B cell (primary cell): Measurements from ENCODE around the gene TMEM266. TPM values are rescaled to one million over a fixed set of nuclear protein-coding genes. Genes with fewer than 3 reads are reported as not detected.

Experiments
- ATAC-seq: fragments of 200-7000 bp; cut with Tn5 transposase; one replicate; pipeline ENCODE4 v1.10.0; 2021; ENCODE audit warnings: low read depth, mild to moderate bottlenecking, moderate number of reproducible peaks, moderate library complexity
- CTCF ChIA-PET: fragments of 350-600 bp; sonication (Branson Sonifier 250); formaldehyde crosslinking; loops from one replicate; lab custom pipeline; 2021; ENCODE audit warnings: antibody characterized with exemption, inconsistent platforms; lab: Charles Lee
- POLR2A ChIA-PET: fragments of 350-600 bp; sonication (Branson Sonifier 250); formaldehyde crosslinking; loops from one replicate; lab custom pipeline; 2021; ENCODE audit warnings: antibody characterized with exemption; lab: Charles Lee
- DNase-seq: peaks from one replicate; pipeline ENCODE4 v3.0.0; 2013
- H2AFZ ChIP-seq: 2 replicates; pipeline ENCODE4 v1.6.1; 2012; ENCODE audit warnings: mild to moderate bottlenecking, low read depth, low read length; ENCODE audit not compliant: insufficient read depth, poor library complexity, severe bottlenecking
- H3K27ac ChIP-seq, 2 donors: 1 replicate in 1 of 2; 2 replicates in 1 of 2; pipeline ENCODE4 v1.5.1; 2012 to 2013; ENCODE audit warnings: low read length in 2 of 2, mild to moderate bottlenecking in 2 of 2, moderate library complexity in 1 of 2
- H3K27me3 ChIP-seq, 4 experiments: fragments of 200-600 bp in 1 of 4; sonication (generic) in 1 of 4; replicated peaks in 1 of 4; 1 replicate in 2 of 4; 2 replicates in 2 of 4; pipeline versions ENCODE4 v1.6.1 to v1.7.0; 2013 to 2016; ENCODE audit warnings: low read length in 3 of 4, mild to moderate bottlenecking in 2 of 4, mixed read lengths in 1 of 4, moderate library complexity in 1 of 4; ENCODE audit not compliant: insufficient read depth in 4 of 4, control insufficient read depth in 3 of 4; ENCODE audit errors: control extremely low read depth in 1 of 4
- H3K36me3 ChIP-seq, 2 experiments: replicated peaks in 1 of 2; 1 replicate in 1 of 2; 2 replicates in 1 of 2; pipeline versions ENCODE4 v1.6.1 to v1.7.1; 2013; ENCODE audit warnings: low read length in 1 of 2; ENCODE audit not compliant: insufficient read depth in 2 of 2, control insufficient read depth in 1 of 2; ENCODE audit errors: control extremely low read depth in 1 of 2, extremely low read depth in 1 of 2
- H3K4me1 ChIP-seq, 2 donors: fragments of 200-600 bp in 1 of 2; sonication (generic) in 1 of 2; 1 replicate in 1 of 2; 2 replicates in 1 of 2; pipeline versions ENCODE4 v1.5.1 to v1.6.1; 2013 to 2017; ENCODE audit warnings: low read length in 2 of 2; ENCODE audit not compliant: control insufficient read depth in 2 of 2, insufficient read depth in 2 of 2
- H3K4me2 ChIP-seq: replicated peaks from 2 replicates; pipeline ENCODE3; 2012; ENCODE audit warnings: mild to moderate bottlenecking, low read depth, low read length; ENCODE audit not compliant: poor library complexity, severe bottlenecking
- H3K4me3 ChIP-seq, 5 experiments: fragments of 200-600 bp in 1 of 5; sonication (generic) in 1 of 5; 1 replicate in 3 of 5; 2 replicates in 2 of 5; pipeline versions ENCODE4 v1.5.1 to v1.7.0; 2011 to 2016; ENCODE audit warnings: low read length in 4 of 5, mild to moderate bottlenecking in 4 of 5, low read depth in 2 of 5, control low read depth in 1 of 5, moderate library complexity in 1 of 5; ENCODE audit not compliant: insufficient read depth in 1 of 5; ENCODE audit errors: control extremely low read depth in 1 of 5, extremely low read depth in 1 of 5
- H3K79me2 ChIP-seq: fragments of 200-600 bp; sonication (generic); one replicate; pipeline ENCODE4 v1.6.0; 2016; ENCODE audit warnings: low read length; ENCODE audit not compliant: control insufficient read depth, insufficient read depth
- H3K9ac ChIP-seq: fragments of 200-600 bp; sonication (generic); 2 replicates; pipeline ENCODE4 v1.6.1; 2017; ENCODE audit warnings: mild to moderate bottlenecking, low read length, moderate library complexity
- H3K9me3 ChIP-seq, 3 donors: one replicate each; pipeline versions ENCODE4 v1.6.1 to v1.7.1; 2013; ENCODE audit warnings: low read length in 2 of 3; ENCODE audit not compliant: control insufficient read depth in 2 of 3, insufficient read depth in 1 of 3; ENCODE audit errors: control extremely low read depth in 1 of 3
- H4K20me1 ChIP-seq: 2 replicates; pipeline ENCODE4 v1.6.0; 2012; ENCODE audit warnings: mild to moderate bottlenecking, low read length; ENCODE audit not compliant: insufficient read depth, control insufficient read depth, poor library complexity, severe bottlenecking
- H3K27ac Mint-ChIP-seq: one replicate; pipeline ENCODE4 v1.8.0; 2021; ENCODE audit warnings: mixed read lengths
- H3K27me3 Mint-ChIP-seq: one replicate; pipeline ENCODE4 v1.8.0; 2021; ENCODE audit warnings: mixed read lengths
- H3K4me1 Mint-ChIP-seq: one replicate; pipeline ENCODE4 v1.8.0; 2021; ENCODE audit warnings: mixed read lengths
- H3K4me3 Mint-ChIP-seq: one replicate; pipeline ENCODE4 v1.8.0; 2021; ENCODE audit warnings: mixed read lengths
- H3K9me3 Mint-ChIP-seq: one replicate; pipeline ENCODE4 v1.8.0; 2022; ENCODE audit warnings: mixed read lengths; ENCODE audit not compliant: insufficient read depth
- EZH2 ChIP-seq: IDR thresholded peaks from 2 replicates; pipeline ENCODE4 v1.6.1; 2012; ENCODE audit warnings: borderline replicate concordance, low read depth, mild to moderate bottlenecking, moderate library complexity, low read length; ENCODE audit not compliant: insufficient read depth, poor library complexity, severe bottlenecking
- WGBS: methylation state at CpG from one replicate; pipeline ENCODE4 v1.1.5; 2013; ENCODE audit warnings: missing lambda C conversion rate; ENCODE audit not compliant: insufficient coverage; 5-methylcytosine and 5-hydroxymethylcytosine counted together
- intact Hi-C: fragments of 100-400 bp; cut with micrococcal nuclease; formaldehyde crosslinking; loops from one replicate; pipeline ENCODE4 v1.10.0; 2022
- polyA plus RNA-seq: library from polyadenylated mRNA; depleted of rRNA; stranded (reverse); fragments of >200 nt; gene quantifications from 2 replicates; pipeline ENCODE4 v1.2.3, GENCODE V29; 2012
- total RNA-seq, 2 donors: library from RNA; stranded (reverse); fragments of 120-200 nt in 1 of 2; gene quantifications; 1 replicate in 1 of 2; 2 replicates in 1 of 2; pipeline versions ENCODE4 v1.2.3 to v1.2.4, GENCODE V29; 2013 to 2022
- TF ChIP-seq, protein P1 (sequence below): fragments of 200-600 bp; IDR thresholded peaks from one replicate; pipeline ENCODE4 v1.8.0; 2022; ENCODE audit warnings: antibody characterized with exemption, mild to moderate bottlenecking

The TMEM266 gene
- total and polyA plus RNA-seq, 2 donors (not counting 1 experiment from before 2014, with no cell fraction given): not detected

DNA sequence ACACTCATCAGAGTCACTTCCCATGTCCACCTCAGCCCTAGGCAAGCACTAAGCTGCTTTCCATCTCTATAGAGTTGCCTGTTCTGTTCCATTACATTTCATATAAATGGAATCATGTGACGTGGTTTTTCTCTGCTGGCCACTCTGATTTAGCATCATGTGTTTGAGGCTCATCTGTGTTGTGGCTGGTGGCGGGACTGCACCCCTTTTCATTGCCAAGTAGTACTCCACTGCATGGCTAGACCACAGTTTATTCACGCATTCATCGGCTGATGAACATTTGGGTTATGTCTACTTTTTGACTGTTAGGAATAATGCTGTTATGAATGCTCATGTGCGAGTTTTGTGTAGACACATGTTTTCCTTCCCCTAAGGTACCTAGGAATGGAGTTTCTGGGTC lies 114.9 kb downstream of the TMEM266 start:
- Histone ChIP-seq H2AFZ (no peak overlapping the region), H4K20me1 (no peaks in the 10 kb centered on the region), H3K4me2 (no peak overlapping the region), H3K9me3 (peaks cover 0 to 17% (median 0%) of the 10 kb centered on the region in 3 donors), H3K36me3 (no peaks in the 10 kb centered on the region), H3K27me3 (peaks cover 0 to 9% (median 1%) of the 10 kb centered on the region in 4 experiments), H3K79me2 (no peaks in the 10 kb centered on the region), H3K4me3 (no peak overlapping the region), H3K4me1 (no peaks in the 10 kb centered on the region), H3K27ac (no peak overlapping the region), H3K9ac (no peak overlapping the region)
- no peak for TF ChIP-seq EZH2
- TF ChIP-seq, protein P1, sequence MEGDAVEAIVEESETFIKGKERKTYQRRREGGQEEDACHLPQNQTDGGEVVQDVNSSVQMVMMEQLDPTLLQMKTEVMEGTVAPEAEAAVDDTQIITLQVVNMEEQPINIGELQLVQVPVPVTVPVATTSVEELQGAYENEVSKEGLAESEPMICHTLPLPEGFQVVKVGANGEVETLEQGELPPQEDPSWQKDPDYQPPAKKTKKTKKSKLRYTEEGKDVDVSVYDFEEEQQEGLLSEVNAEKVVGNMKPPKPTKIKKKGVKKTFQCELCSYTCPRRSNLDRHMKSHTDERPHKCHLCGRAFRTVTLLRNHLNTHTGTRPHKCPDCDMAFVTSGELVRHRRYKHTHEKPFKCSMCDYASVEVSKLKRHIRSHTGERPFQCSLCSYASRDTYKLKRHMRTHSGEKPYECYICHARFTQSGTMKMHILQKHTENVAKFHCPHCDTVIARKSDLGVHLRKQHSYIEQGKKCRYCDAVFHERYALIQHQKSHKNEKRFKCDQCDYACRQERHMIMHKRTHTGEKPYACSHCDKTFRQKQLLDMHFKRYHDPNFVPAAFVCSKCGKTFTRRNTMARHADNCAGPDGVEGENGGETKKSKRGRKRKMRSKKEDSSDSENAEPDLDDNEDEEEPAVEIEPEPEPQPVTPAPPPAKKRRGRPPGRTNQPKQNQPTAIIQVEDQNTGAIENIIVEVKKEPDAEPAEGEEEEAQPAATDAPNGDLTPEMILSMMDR: no peak
- no peaks in the 10 kb centered on the region for H3K4me1 Mint-ChIP-seq
- no peak overlapping the region for H3K27ac Mint-ChIP-seq
- no peaks in the 10 kb centered on the region for H3K9me3 Mint-ChIP-seq
- intact Hi-C loops: no loop called here
- no peak overlapping the region for H3K4me3 Mint-ChIP-seq
- no peak for DNase-seq
- peaks cover 30% of the 10 kb centered on the region for H3K27me3 Mint-ChIP-seq
- ATAC-seq: no peak
- ChIA-PET CTCF (interaction anchor here (0.6 kb wide), 1 partner anchor 25 kb away, joined by 3 read pairs; no protein-coding TSS in a partner anchor), POLR2A (no interaction called here)
- WGBS: 100% methylated on average over 1 of the region's 5 CpGs

GRCh38 chr15:76175442-76175841 lies 115.7 kb downstream of the TMEM266 start:
- 94% methylated on average over 8 of the region's 8 CpGs for WGBS
- no peaks in the 10 kb centered on the region for H3K4me1 Mint-ChIP-seq
- Histone ChIP-seq H3K4me2 (no peak overlapping the region), H3K36me3 (no peaks in the 10 kb centered on the region), H4K20me1 (no peaks in the 10 kb centered on the region), H3K4me1 (no peaks in the 10 kb centered on the region), H3K79me2 (no peaks in the 10 kb centered on the region), H3K4me3 (no peak overlapping the region), H2AFZ (no peak overlapping the region), H3K27me3 (peaks cover 0 to 9% (median 1%) of the 10 kb centered on the region in 4 experiments), H3K9ac (no peak overlapping the region), H3K27ac (no peak overlapping the region), H3K9me3 (peaks cover 0 to 17% (median 0%) of the 10 kb centered on the region in 3 donors)
- POLR2A ChIA-PET: no interaction called here
- no peak overlapping the region for H3K27ac Mint-ChIP-seq
- no peak for TF ChIP-seq EZH2
- TF ChIP-seq, protein P1: no peak
- intact Hi-C loops: no loop called here
- peaks cover 30% of the 10 kb centered on the region for H3K27me3 Mint-ChIP-seq
- DNase-seq (no peak), ATAC-seq (no peak)
- CTCF ChIA-PET: no interaction called here
- H3K4me3 Mint-ChIP-seq: no peak overlapping the region
- no peaks in the 10 kb centered on the region for H3K9me3 Mint-ChIP-seq
